ENCODE results near the gene UPF2.
"Not testable (repeated sequence)": the region's sequence is repeated elsewhere in the genome, so short reads cannot be mapped to it uniquely, and the experiment has no call there.

UPF2 gene

GRCh38 chr10:11975795-11976194, 66.8 kb downstream of the UPF2 start:
- peaks cover 13 to 15% of the 10 kb centered on the region in 2 donors for H3K4me1 Mint-ChIP-seq

DNA sequence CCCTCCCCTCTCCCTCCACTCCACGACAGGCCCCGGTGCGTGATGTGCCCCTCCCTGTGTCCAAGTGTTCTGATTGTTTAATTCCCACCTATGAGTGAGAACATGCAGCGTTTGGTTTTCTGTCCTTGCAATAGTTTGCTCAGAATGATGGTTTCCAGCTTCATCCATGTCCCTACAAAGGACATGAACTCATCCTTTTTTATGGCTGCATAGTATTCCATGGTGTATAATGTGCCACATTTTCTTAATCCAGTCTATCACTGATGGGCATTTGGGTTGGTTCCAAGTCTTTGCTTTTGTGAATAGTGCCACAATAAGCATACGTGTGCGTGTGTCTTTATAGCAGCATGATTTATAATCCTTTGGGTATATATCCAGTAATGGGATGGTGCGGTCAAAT, 70.1 kb downstream of the UPF2 start:
- not testable (repeated sequence) for H3K4me3 Mint-ChIP-seq; H3K9me3 Mint-ChIP-seq; H3K27me3 Mint-ChIP-seq; DNase-seq; ATAC-seq (replicated peaks); H3K27ac Mint-ChIP-seq
- Mint-ChIP-seq H3K36me3 (peaks cover 30 to 34% of the 10 kb centered on the region in 2 donors), H3K4me1 (peaks cover 13 to 15% of the 10 kb centered on the region in 2 donors)

More at GRCh38 chr10:11975795-11976194, 66.8 kb downstream of the UPF2 start:
- H3K27ac Mint-ChIP-seq, result no peak overlapping the region
- peaks cover 39 to 52% of the 10 kb centered on the region in 2 donors for H3K36me3 Mint-ChIP-seq
- no peaks in the 10 kb centered on the region for H3K27me3 Mint-ChIP-seq
- ATAC-seq (replicated peaks) (no peak), DNase-seq (no peak)
- peaks cover 0 to 5% of the 10 kb centered on the region in 2 donors for H3K9me3 Mint-ChIP-seq
- no peak overlapping the region for H3K4me3 Mint-ChIP-seq

GRCh38 chr10:11962176-11962575, 80.4 kb downstream of the UPF2 start:
- H3K9me3 Mint-ChIP-seq, result no peaks in the 10 kb centered on the region
- DNase-seq, result no peak
- peak overlapping the region; percentile 48 for H3K27ac Mint-ChIP-seq
- H3K4me3 Mint-ChIP-seq, result no peak overlapping the region
- H3K36me3 Mint-ChIP-seq, result peaks cover 48 to 58% of the 10 kb centered on the region in 2 donors
- H3K4me1 Mint-ChIP-seq, result peaks cover 0 to 3% of the 10 kb centered on the region in 2 donors
- H3K27me3 Mint-ChIP-seq, result no peaks in the 10 kb centered on the region
- ATAC-seq (replicated peaks), result no peak

- no peaks in the 10 kb centered on the region for H3K9me3 Mint-ChIP-seq
- no peak overlapping the region for H3K27ac Mint-ChIP-seq
These were observed 80.8 kb downstream of the UPF2 start for GRCh38 chr10:11961771-11962170.

DNA sequence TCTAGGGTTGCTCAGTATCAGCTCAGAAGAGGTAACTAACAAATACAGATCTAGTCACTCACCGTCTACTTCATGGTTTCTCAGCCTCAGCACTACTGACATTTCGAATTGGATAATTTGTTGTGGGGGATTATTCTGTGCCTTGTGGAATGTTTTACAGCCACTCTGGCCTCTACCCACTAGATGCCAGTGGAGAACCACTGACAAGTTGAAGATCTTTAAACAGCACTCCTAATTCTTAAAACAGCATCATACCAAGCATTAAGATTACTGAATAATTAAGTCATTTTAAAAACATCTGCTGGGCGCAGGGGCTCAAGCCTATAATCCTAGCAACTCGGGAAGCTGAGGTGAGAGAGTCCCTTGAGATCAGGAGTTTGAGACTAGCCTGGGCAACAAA, 82.6 kb downstream of the UPF2 start:
- H3K27ac Mint-ChIP-seq, result no peak overlapping the region
- H3K36me3 Mint-ChIP-seq, result peaks cover 50 to 65% of the 10 kb centered on the region in 2 donors
- no peaks in the 10 kb centered on the region for H3K9me3 Mint-ChIP-seq
- no peaks in the 10 kb centered on the region for H3K27me3 Mint-ChIP-seq
- H3K4me1 Mint-ChIP-seq, result peaks cover 0 to 3% of the 10 kb centered on the region in 2 donors
- H3K4me3 Mint-ChIP-seq, result no peak overlapping the region
- DNase-seq (no peak), ATAC-seq (replicated peaks) (no peak)

More at GRCh38 chr10:11961771-11962170, 80.8 kb downstream of the UPF2 start:
- no peak for DNase-seq
- no peak for ATAC-seq (replicated peaks)
- H3K27me3 Mint-ChIP-seq, result no peaks in the 10 kb centered on the region
- H3K4me1 Mint-ChIP-seq, result peaks cover 0 to 3% of the 10 kb centered on the region in 2 donors
- no peak overlapping the region for H3K4me3 Mint-ChIP-seq
- H3K36me3 Mint-ChIP-seq, result peaks cover 47 to 56% of the 10 kb centered on the region in 2 donors

- Mint-ChIP-seq H3K9me3 (no peaks in the 10 kb centered on the region), H3K4me1 (peaks cover 0 to 3% of the 10 kb centered on the region in 2 donors), H3K27me3 (no peaks in the 10 kb centered on the region), H3K27ac (no peak overlapping the region), H3K4me3 (no peak overlapping the region), H3K36me3 (peaks cover 50 to 60% of the 10 kb centered on the region in 2 donors)
- no peak for DNase-seq
- ATAC-seq (replicated peaks), result no peak
These were observed 83.7 kb downstream of the UPF2 start for GRCh38 chr10:11958956-11959355.

DNA sequence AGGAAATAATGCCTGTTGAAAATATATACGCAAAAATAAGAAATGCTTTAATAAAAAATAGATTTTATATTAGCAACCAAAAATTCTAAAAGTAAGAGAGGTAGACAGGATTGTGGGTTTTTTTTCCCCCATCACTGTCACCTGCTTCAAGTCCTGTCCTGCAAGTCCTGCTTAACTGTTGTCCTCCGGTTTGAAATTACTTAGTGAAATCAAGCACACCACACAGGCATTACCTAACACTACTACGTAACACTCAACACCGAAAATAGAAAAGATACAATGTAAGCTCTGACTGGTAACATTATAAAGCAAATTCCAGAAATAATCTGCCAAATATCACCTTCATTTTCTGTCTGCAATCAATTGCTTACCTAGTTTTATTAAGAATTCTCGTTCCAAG, 90.9 kb downstream of the UPF2 start:
- Mint-ChIP-seq H3K9me3 (peaks cover 2 to 4% of the 10 kb centered on the region in 2 donors), H3K4me1 (peaks cover 9 to 12% of the 10 kb centered on the region in 2 donors), H3K27ac (no peak overlapping the region), H3K27me3 (no peaks in the 10 kb centered on the region), H3K4me3 (no peak overlapping the region), H3K36me3 (peaks cover 32 to 49% of the 10 kb centered on the region in 2 donors)
- DNase-seq (no peak), ATAC-seq (replicated peaks) (no peak)

GRCh38 chr10:11950325-11951018, 92.1 kb downstream of the UPF2 start:
- H3K9me3 Mint-ChIP-seq, result peaks cover 2 to 4% of the 10 kb centered on the region in 2 donors
- no peak for DNase-seq
- no peak overlapping the region for H3K4me3 Mint-ChIP-seq
- H3K27ac Mint-ChIP-seq, result no peak overlapping the region
- peaks cover 9 to 12% of the 10 kb centered on the region in 2 donors for H3K4me1 Mint-ChIP-seq
- H3K36me3 Mint-ChIP-seq, result peaks cover 26 to 42% of the 10 kb centered on the region in 2 donors
- no peak for ATAC-seq (replicated peaks)
- no peaks in the 10 kb centered on the region for H3K27me3 Mint-ChIP-seq

DNA sequence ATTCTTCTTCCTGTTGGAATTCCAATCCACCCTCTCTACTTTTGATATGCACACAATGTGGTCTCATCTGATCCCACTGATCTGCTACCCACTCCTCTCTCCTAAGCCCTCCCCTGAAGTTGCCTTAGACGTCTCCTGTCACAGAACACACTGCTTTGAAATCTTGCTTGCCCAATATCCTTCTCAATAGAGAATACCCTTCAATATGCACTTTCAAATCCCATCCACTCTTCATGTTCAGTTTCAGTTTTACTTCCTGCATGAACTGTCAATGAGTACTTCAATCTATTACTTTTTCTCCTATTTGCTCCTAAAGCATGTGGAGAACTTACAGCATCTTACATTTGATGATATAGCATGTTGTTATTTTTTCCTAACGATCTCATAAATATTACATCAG, 93.5 kb downstream of the UPF2 start:
- Mint-ChIP-seq H3K9me3 (peaks cover 2 to 4% of the 10 kb centered on the region in 2 donors), H3K27ac (peak overlapping the region; percentile 26), H3K27me3 (no peaks in the 10 kb centered on the region), H3K4me1 (peaks cover 9 to 12% of the 10 kb centered on the region in 2 donors), H3K36me3 (peaks cover 26 to 42% of the 10 kb centered on the region in 2 donors), H3K4me3 (no peak overlapping the region)
- DNase-seq (no peak), ATAC-seq (replicated peaks) (peak in 1 of 2 donors; percentile 44)

- no peak overlapping the region for H3K4me3 Mint-ChIP-seq
- no peak overlapping the region for H3K27ac Mint-ChIP-seq
- H3K27me3 Mint-ChIP-seq, result no peaks in the 10 kb centered on the region
- peaks cover 2 to 4% of the 10 kb centered on the region in 2 donors for H3K9me3 Mint-ChIP-seq
- H3K36me3 Mint-ChIP-seq, result peaks cover 36 to 48% of the 10 kb centered on the region in 2 donors
- peaks cover 9 to 12% of the 10 kb centered on the region in 2 donors for H3K4me1 Mint-ChIP-seq
- DNase-seq (no peak), ATAC-seq (replicated peaks) (no peak)
These were observed 96.0 kb downstream of the UPF2 start for GRCh38 chr10:11946652-11947051.

GRCh38 chr10:11936389-11937152, 106.0 kb downstream of the UPF2 start:
- H3K36me3 Mint-ChIP-seq, result peaks cover 19 to 34% of the 10 kb centered on the region in 2 donors
- no peak for ATAC-seq (replicated peaks)
- no peaks in the 10 kb centered on the region for H3K9me3 Mint-ChIP-seq
- DNase-seq, result no peak
- H3K4me3 Mint-ChIP-seq, result no peak overlapping the region
- H3K27me3 Mint-ChIP-seq, result no peaks in the 10 kb centered on the region
- H3K4me1 Mint-ChIP-seq, result no peaks in the 10 kb centered on the region
- H3K27ac Mint-ChIP-seq, result peak overlapping the region; percentile 3

- ATAC-seq (replicated peaks) (no peak), DNase-seq (no peak)
- Mint-ChIP-seq H3K4me1 (no peaks in the 10 kb centered on the region), H3K9me3 (no peaks in the 10 kb centered on the region), H3K27me3 (no peaks in the 10 kb centered on the region), H3K27ac (no peak overlapping the region), H3K4me3 (no peak overlapping the region), H3K36me3 (peaks cover 34 to 51% of the 10 kb centered on the region in 2 donors)
These were observed 108.3 kb downstream of the UPF2 start for GRCh38 chr10:11934262-11934661.

- ATAC-seq (replicated peaks) (no peak), DNase-seq (no peak)
- Mint-ChIP-seq H3K9me3 (no peaks in the 10 kb centered on the region), H3K4me3 (no peak overlapping the region), H3K4me1 (no peaks in the 10 kb centered on the region), H3K27ac (peak overlapping the region; percentile 59), H3K27me3 (no peaks in the 10 kb centered on the region), H3K36me3 (peaks cover 37 to 54% of the 10 kb centered on the region in 2 donors)
These were observed 108.9 kb downstream of the UPF2 start for GRCh38 chr10:11933577-11934223.

GRCh38 chr10:11931038-11931437, 111.6 kb downstream of the UPF2 start:
- no peak for DNase-seq
- H3K4me3 Mint-ChIP-seq, result no peak overlapping the region
- no peaks in the 10 kb centered on the region for H3K9me3 Mint-ChIP-seq
- H3K27me3 Mint-ChIP-seq, result no peaks in the 10 kb centered on the region
- H3K27ac Mint-ChIP-seq, result no peak overlapping the region
- no peaks in the 10 kb centered on the region for H3K4me1 Mint-ChIP-seq
- ATAC-seq (replicated peaks), result no peak
- H3K36me3 Mint-ChIP-seq, result peaks cover 47 to 67% of the 10 kb centered on the region in 2 donors

Data from stimulated activated naive B cell treated with anti-CD40 and anti-IgM and Interleukin-4, amounts not matched to agents 10 μg/mL and 1 μg/mL and 100 μg/mL, for 72 hours (primary cell).